ENCODE measurements around the gene STX17.

Gene STX17

GRCh38 chr9:99907208-99907532 is 716 bp downstream of the STX17 start:
- no peak for DNase-seq (ENCODE audit: low read depth)

GRCh38 chr9:99911600-99911999 is 5.1 kb downstream of the STX17 start:
- no peak for DNase-seq (ENCODE audit: low read depth)

GRCh38 chr9:99916650-99917049 is 10.2 kb downstream of the STX17 start:
- no peak for DNase-seq (ENCODE audit: low read depth)

GRCh38 chr9:99918134-99918533 is 11.7 kb downstream of the STX17 start:
- no peak for DNase-seq (ENCODE audit: low read depth)

- DNase-seq (ENCODE audit: low read depth) = no peak
Measured at GRCh38 chr9:99919930-99920329, 13.5 kb downstream of the STX17 start.

- no peak for DNase-seq (ENCODE audit: low read depth)
Measured at GRCh38 chr9:99921875-99922710, 15.6 kb downstream of the STX17 start.

- DNase-seq (ENCODE audit: low read depth) = no peak
Measured at GRCh38 chr9:99922711-99923030, 16.2 kb downstream of the STX17 start.

- DNase-seq (ENCODE audit: low read depth) = no peak
Measured at GRCh38 chr9:99925541-99925940, 19.1 kb downstream of the STX17 start.

GRCh38 chr9:99929652-99930051 is 23.2 kb downstream of the STX17 start:
- DNase-seq (ENCODE audit: low read depth) = no peak

GRCh38 chr9:99931155-99931840 is 24.8 kb downstream of the STX17 start:
- DNase-seq (ENCODE audit: low read depth) = no peak

- no peak for DNase-seq (ENCODE audit: low read depth)
Measured at GRCh38 chr9:99936947-99937587, 30.6 kb downstream of the STX17 start.

- no peak for DNase-seq (ENCODE audit: low read depth)
Measured at GRCh38 chr9:99947395-99947794, 40.9 kb downstream of the STX17 start.

- no peak for DNase-seq (ENCODE audit: low read depth)
Measured at GRCh38 chr9:99948482-99948881, 42.0 kb downstream of the STX17 start.

- no peak for DNase-seq (ENCODE audit: low read depth)
Measured at GRCh38 chr9:99948896-99949295, 42.4 kb downstream of the STX17 start.

GRCh38 chr9:99953861-99954507 is 47.5 kb downstream of the STX17 start:
- no peak for DNase-seq (ENCODE audit: low read depth)

GRCh38 chr9:99954819-99955218 is 48.4 kb downstream of the STX17 start:
- DNase-seq (ENCODE audit: low read depth) = no peak

GRCh38 chr9:99955606-99956005 is 49.2 kb downstream of the STX17 start:
- no peak for DNase-seq (ENCODE audit: low read depth)

- DNase-seq (ENCODE audit: low read depth) = no peak
Measured at GRCh38 chr9:99962680-99963261, 56.3 kb downstream of the STX17 start.

- no peak for DNase-seq (ENCODE audit: low read depth)
Measured at GRCh38 chr9:99964336-99964735, 57.9 kb downstream of the STX17 start.

GRCh38 chr9:99966001-99966400 is 59.5 kb downstream of the STX17 start:
- DNase-seq (ENCODE audit: low read depth) = no peak

GRCh38 chr9:99966716-99967115 is 60.3 kb downstream of the STX17 start:
- no peak for DNase-seq (ENCODE audit: low read depth)

- DNase-seq (ENCODE audit: low read depth) = no peak
Measured at GRCh38 chr9:99967457-99967856, 61.0 kb downstream of the STX17 start.

- DNase-seq (ENCODE audit: low read depth) = no peak
Measured at GRCh38 chr9:99970481-99970880, 64.0 kb downstream of the STX17 start.

All from T-helper 22 cell (primary cell).